ENCODE results near the gene ZNF497.
A peak's percentile ranks its signal among the peaks of the same experiment; 100 is the strongest.

Gene ZNF497

GRCh38 chr19:58392945-58393724 lies 30.6 kb upstream of the ZNF497 start:
- H3K36me3 ChIP-seq (ENCODE audit: insufficient read depth, low read length), result peaks cover 65% of the 10 kb centered on the region
- no peak overlapping the region for H3K9ac ChIP-seq (ENCODE audit: low read depth, low read length)
- 95% methylated on average over 26 of the region's 26 CpGs for WGBS
- H3K9me3 ChIP-seq (ENCODE audit: insufficient read depth, low read depth, low read length), result no peaks in the 10 kb centered on the region
- peaks cover 15% of the 10 kb centered on the region for H3K27me3 ChIP-seq (ENCODE audit: insufficient read depth, low read length)
- no peak overlapping the region for H3K4me3 ChIP-seq (ENCODE audit: low read length)
- peaks cover 2% of the 10 kb centered on the region; the same call in 1 of the 2 replicates for H3K4me1 ChIP-seq (ENCODE audit: insufficient read depth, low read length)
- H3K27ac ChIP-seq (ENCODE audit: low read depth, low read length), result no peak overlapping the region

- Histone ChIP-seq H3K9ac (ENCODE audit: low read depth, low read length) (peak overlapping the region; percentile 92; the same call in 1 of the 2 replicates), H3K27ac (ENCODE audit: low read depth, low read length) (no peak overlapping the region), H3K4me3 (ENCODE audit: low read length) (peak overlapping the region; percentile 80), H3K9me3 (ENCODE audit: insufficient read depth, low read depth, low read length) (no peaks in the 10 kb centered on the region), H3K27me3 (ENCODE audit: insufficient read depth, low read length) (no peaks in the 10 kb centered on the region), H3K36me3 (ENCODE audit: insufficient read depth, low read length) (peaks cover 48% of the 10 kb centered on the region), H3K4me1 (ENCODE audit: insufficient read depth, low read length) (peaks cover 15% of the 10 kb centered on the region)
- 92% methylated on average over 2 of the region's 3 CpGs for WGBS
These were observed 25.6 kb upstream of the ZNF497 start for GRCh38 chr19:58388175-58388526.

- 9% methylated on average over 39 of the region's 39 CpGs for WGBS
- Histone ChIP-seq H3K4me1 (ENCODE audit: insufficient read depth, low read length) (peaks cover 15% of the 10 kb centered on the region), H3K36me3 (ENCODE audit: insufficient read depth, low read length) (peaks cover 42% of the 10 kb centered on the region), H3K4me3 (ENCODE audit: low read length) (peak overlapping the region; percentile 80), H3K9me3 (ENCODE audit: insufficient read depth, low read depth, low read length) (no peaks in the 10 kb centered on the region), H3K27me3 (ENCODE audit: insufficient read depth, low read length) (no peaks in the 10 kb centered on the region), H3K27ac (ENCODE audit: low read depth, low read length) (peak overlapping the region; percentile 66), H3K9ac (ENCODE audit: low read depth, low read length) (peak overlapping the region; percentile 92)
These were observed 25.0 kb upstream of the ZNF497 start for GRCh38 chr19:58387338-58388174.

- peak within 1 kb of the TSS; percentile 100 for H3K27ac ChIP-seq (ENCODE audit: low read depth, low read length)
- peaks cover 15% of the 10 kb centered on the region for H3K4me1 ChIP-seq (ENCODE audit: insufficient read depth, low read length)
- H3K9ac ChIP-seq (ENCODE audit: low read depth, low read length), result peak within 1 kb of the TSS; percentile 99
- peak within 1 kb of the TSS; percentile 80 for H3K4me3 ChIP-seq (ENCODE audit: low read length)
- under 1% methylated on average over 63 of the region's 64 CpGs for WGBS
- no peaks in the 10 kb centered on the region for H3K27me3 ChIP-seq (ENCODE audit: insufficient read depth, low read length)
- H3K36me3 ChIP-seq (ENCODE audit: insufficient read depth, low read length), result peaks cover 34% of the 10 kb centered on the region
- no peaks in the 10 kb centered on the region for H3K9me3 ChIP-seq (ENCODE audit: insufficient read depth, low read depth, low read length)
These were observed 24.2 kb upstream of the ZNF497 start, which contains the start of gene RPS5 for GRCh38 chr19:58386576-58387337. Gene RPS5, plus strand, starts transcription at chr19:58387269. Its CDS starts 869 bp downstream, at chr19:58388138.

GRCh38 chr19:58385891-58386575 lies 23.5 kb upstream of the ZNF497 start:
- H3K4me3 ChIP-seq (ENCODE audit: low read length), result peak overlapping the region; percentile 80
- H3K4me1 ChIP-seq (ENCODE audit: insufficient read depth, low read length), result peaks cover 15% of the 10 kb centered on the region
- H3K36me3 ChIP-seq (ENCODE audit: insufficient read depth, low read length), result peaks cover 27% of the 10 kb centered on the region
- 14% methylated on average over 35 of the region's 36 CpGs for WGBS
- peak overlapping the region; percentile 99 for H3K9ac ChIP-seq (ENCODE audit: low read depth, low read length)
- H3K9me3 ChIP-seq (ENCODE audit: insufficient read depth, low read depth, low read length), result no peaks in the 10 kb centered on the region
- H3K27ac ChIP-seq (ENCODE audit: low read depth, low read length), result peak overlapping the region; percentile 100
- no peaks in the 10 kb centered on the region for H3K27me3 ChIP-seq (ENCODE audit: insufficient read depth, low read length)

GRCh38 chr19:58385313-58385890 lies 22.9 kb upstream of the ZNF497 start:
- peak overlapping the region; percentile 80 for H3K4me3 ChIP-seq (ENCODE audit: low read length)
- H3K36me3 ChIP-seq (ENCODE audit: insufficient read depth, low read length), result peaks cover 21% of the 10 kb centered on the region
- H3K9me3 ChIP-seq (ENCODE audit: insufficient read depth, low read depth, low read length), result no peaks in the 10 kb centered on the region
- no peaks in the 10 kb centered on the region for H3K27me3 ChIP-seq (ENCODE audit: insufficient read depth, low read length)
- peak overlapping the region; percentile 100 for H3K27ac ChIP-seq (ENCODE audit: low read depth, low read length)
- H3K9ac ChIP-seq (ENCODE audit: low read depth, low read length), result peak overlapping the region; percentile 99
- peaks cover 15% of the 10 kb centered on the region for H3K4me1 ChIP-seq (ENCODE audit: insufficient read depth, low read length)
- 88% methylated on average over 9 of the region's 9 CpGs for WGBS

- WGBS, result 87% methylated on average over 6 of the region's 6 CpGs
- Histone ChIP-seq H3K27me3 (ENCODE audit: insufficient read depth, low read length) (no peaks in the 10 kb centered on the region), H3K27ac (ENCODE audit: low read depth, low read length) (no peak overlapping the region), H3K9me3 (ENCODE audit: insufficient read depth, low read depth, low read length) (no peaks in the 10 kb centered on the region), H3K4me3 (ENCODE audit: low read length) (no peak overlapping the region), H3K36me3 (ENCODE audit: insufficient read depth, low read length) (peaks cover 2% of the 10 kb centered on the region), H3K4me1 (ENCODE audit: insufficient read depth, low read length) (peaks cover 12% of the 10 kb centered on the region), H3K9ac (ENCODE audit: low read depth, low read length) (no peak overlapping the region)
These were observed 20.5 kb upstream of the ZNF497 start for GRCh38 chr19:58382997-58383603.

GRCh38 chr19:58381460-58382212 lies 19.1 kb upstream of the ZNF497 start:
- H3K4me1 ChIP-seq (ENCODE audit: insufficient read depth, low read length), result peaks cover 9% of the 10 kb centered on the region
- no peaks in the 10 kb centered on the region for H3K9me3 ChIP-seq (ENCODE audit: insufficient read depth, low read depth, low read length)
- 0 out of 2 replicates have a peak overlapping the region, but pooled peaks have one; percentile 7 for H3K9ac ChIP-seq (ENCODE audit: low read depth, low read length)
- no peaks in the 10 kb centered on the region for H3K27me3 ChIP-seq (ENCODE audit: insufficient read depth, low read length)
- H3K27ac ChIP-seq (ENCODE audit: low read depth, low read length), result no peak overlapping the region
- WGBS, result 44% methylated on average over 26 of the region's 26 CpGs
- peak overlapping the region; percentile 91 for H3K4me3 ChIP-seq (ENCODE audit: low read length)
- H3K36me3 ChIP-seq (ENCODE audit: insufficient read depth, low read length), result no peaks in the 10 kb centered on the region

GRCh38 chr19:58380662-58381459 lies 18.3 kb upstream of the ZNF497 start, which contains the start of gene ZNF837:
Gene ZNF837, minus strand, starts transcription at chr19:58381030. Its CDS starts 11,698 bp downstream, at chr19:58369332.
- Histone ChIP-seq H3K9ac (ENCODE audit: low read depth, low read length) (peak within 1 kb of the TSS; percentile 88), H3K9me3 (ENCODE audit: insufficient read depth, low read depth, low read length) (no peaks in the 10 kb centered on the region), H3K4me3 (ENCODE audit: low read length) (peak within 1 kb of the TSS; percentile 91), H3K36me3 (ENCODE audit: insufficient read depth, low read length) (no peaks in the 10 kb centered on the region), H3K27ac (ENCODE audit: low read depth, low read length) (peak within 1 kb of the TSS; percentile 86), H3K4me1 (ENCODE audit: insufficient read depth, low read length) (peaks cover 7% of the 10 kb centered on the region), H3K27me3 (ENCODE audit: insufficient read depth, low read length) (no peaks in the 10 kb centered on the region)
- WGBS, result under 1% methylated on average over 83 of the region's 83 CpGs

All from HUES64 (cell line).